ENCODE data around the gene PDHX.
"Not testable (repeated sequence)": the region's sequence is repeated elsewhere in the genome, so short reads cannot be mapped to it uniquely, and the experiment has no call there.

Gene PDHX

GRCh38 chr11:34916015-34916842 lies at the start of gene PDHX, which contains the start of gene APIP:
PDHX (plus strand) TSS chr11:34916618; CDS start chr11:34916656, 38 bp downstream.
APIP (minus strand) TSS chr11:34916379; CDS start chr11:34916284, 95 bp downstream.
- DNase-seq (peak; percentile 91 to 98), ATAC-seq (peak; percentile 93)
- H3K27ac Mint-ChIP-seq, result peak within 1 kb of the TSS; percentile 95 to 99
- H3K4me1 Mint-ChIP-seq, result peaks cover 42% of the 10 kb centered on the region
- peak within 1 kb of the TSS; percentile 87 to 96 for H3K4me3 Mint-ChIP-seq
- peaks cover 0 to 5% of the 10 kb centered on the region in 2 donors for H3K9me3 Mint-ChIP-seq
- no peaks in the 10 kb centered on the region for H3K27me3 Mint-ChIP-seq

GRCh38 chr11:34869425-34869824 lies 47.0 kb upstream of the PDHX start:
- Mint-ChIP-seq H3K4me1 (no peaks in the 10 kb centered on the region), H3K27me3 (no peaks in the 10 kb centered on the region), H3K27ac (no peak overlapping the region), H3K4me3 (no peak overlapping the region), H3K9me3 (no peaks in the 10 kb centered on the region)
- ATAC-seq (no peak), DNase-seq (no peak)

GRCh38 chr11:34870548-34871196 lies 45.7 kb upstream of the PDHX start:
- H3K27me3 Mint-ChIP-seq, result no peaks in the 10 kb centered on the region
- DNase-seq (no peak), ATAC-seq (no peak)
- no peak overlapping the region for H3K27ac Mint-ChIP-seq
- H3K4me1 Mint-ChIP-seq, result no peaks in the 10 kb centered on the region
- H3K9me3 Mint-ChIP-seq, result no peaks in the 10 kb centered on the region
- H3K4me3 Mint-ChIP-seq, result no peak overlapping the region

GRCh38 chr11:34874202-34874601 lies 42.2 kb upstream of the PDHX start:
- ATAC-seq, result peak; percentile 35
- DNase-seq, result no peak
- Mint-ChIP-seq H3K4me1 (no peaks in the 10 kb centered on the region), H3K27ac (no peak overlapping the region), H3K4me3 (no peak overlapping the region), H3K9me3 (no peaks in the 10 kb centered on the region), H3K27me3 (no peaks in the 10 kb centered on the region)

- Mint-ChIP-seq H3K9me3 (no peaks in the 10 kb centered on the region), H3K4me3 (no peak overlapping the region), H3K4me1 (no peaks in the 10 kb centered on the region), H3K27ac (no peak overlapping the region), H3K27me3 (no peaks in the 10 kb centered on the region)
- no peak for ATAC-seq
- no peak for DNase-seq
These were observed 38.9 kb upstream of the PDHX start for GRCh38 chr11:34877375-34877975.

GRCh38 chr11:34881900-34882299 lies 34.5 kb upstream of the PDHX start:
- no peak overlapping the region for H3K4me3 Mint-ChIP-seq
- DNase-seq (no peak), ATAC-seq (no peak)
- no peaks in the 10 kb centered on the region for H3K9me3 Mint-ChIP-seq
- H3K4me1 Mint-ChIP-seq, result no peaks in the 10 kb centered on the region
- no peak overlapping the region for H3K27ac Mint-ChIP-seq
- no peaks in the 10 kb centered on the region for H3K27me3 Mint-ChIP-seq

- Mint-ChIP-seq H3K4me3 (no peak overlapping the region), H3K4me1 (no peaks in the 10 kb centered on the region), H3K9me3 (no peaks in the 10 kb centered on the region), H3K27me3 (no peaks in the 10 kb centered on the region), H3K27ac (no peak overlapping the region)
- ATAC-seq, result no peak
- DNase-seq, result no peak
These were observed 29.8 kb upstream of the PDHX start for GRCh38 chr11:34886609-34887008.

- no peak overlapping the region for H3K4me3 Mint-ChIP-seq
- H3K4me1 Mint-ChIP-seq, result no peaks in the 10 kb centered on the region
- DNase-seq (no peak), ATAC-seq (no peak)
- H3K27ac Mint-ChIP-seq, result no peak overlapping the region
- H3K27me3 Mint-ChIP-seq, result no peaks in the 10 kb centered on the region
- H3K9me3 Mint-ChIP-seq, result no peaks in the 10 kb centered on the region
These were observed 29.2 kb upstream of the PDHX start for GRCh38 chr11:34887260-34887659.

GRCh38 chr11:34890089-34890488 lies 26.3 kb upstream of the PDHX start:
- no peak overlapping the region for H3K4me3 Mint-ChIP-seq
- ATAC-seq (no peak), DNase-seq (no peak)
- no peaks in the 10 kb centered on the region for H3K27me3 Mint-ChIP-seq
- no peak overlapping the region for H3K27ac Mint-ChIP-seq
- no peaks in the 10 kb centered on the region for H3K4me1 Mint-ChIP-seq
- H3K9me3 Mint-ChIP-seq, result no peaks in the 10 kb centered on the region

- Mint-ChIP-seq H3K4me3 (no peak overlapping the region), H3K4me1 (no peaks in the 10 kb centered on the region), H3K9me3 (no peaks in the 10 kb centered on the region), H3K27me3 (no peaks in the 10 kb centered on the region), H3K27ac (no peak overlapping the region)
- ATAC-seq (no peak), DNase-seq (no peak)
These were observed 25.6 kb upstream of the PDHX start for GRCh38 chr11:34890812-34891211.

GRCh38 chr11:34891611-34892010 lies 24.8 kb upstream of the PDHX start:
- H3K4me3 Mint-ChIP-seq, result no peak overlapping the region
- no peaks in the 10 kb centered on the region for H3K4me1 Mint-ChIP-seq
- DNase-seq (no peak), ATAC-seq (no peak)
- H3K27ac Mint-ChIP-seq, result no peak overlapping the region
- H3K27me3 Mint-ChIP-seq, result no peaks in the 10 kb centered on the region
- peaks cover 7% of the 10 kb centered on the region in 2 donors for H3K9me3 Mint-ChIP-seq

- peaks cover 14 to 16% of the 10 kb centered on the region in 2 donors for H3K9me3 Mint-ChIP-seq
- no peak overlapping the region for H3K4me3 Mint-ChIP-seq
- no peak overlapping the region for H3K27ac Mint-ChIP-seq
- no peak for DNase-seq
- ATAC-seq, result no peak
- H3K27me3 Mint-ChIP-seq, result no peaks in the 10 kb centered on the region
- no peaks in the 10 kb centered on the region for H3K4me1 Mint-ChIP-seq
These were observed 23.0 kb upstream of the PDHX start for GRCh38 chr11:34893416-34893815.

GRCh38 chr11:34896191-34896590 lies 20.2 kb upstream of the PDHX start:
- ATAC-seq, H3K27ac Mint-ChIP-seq, DNase-seq, H3K4me1 Mint-ChIP-seq, H3K4me3 Mint-ChIP-seq, H3K27me3 Mint-ChIP-seq: not testable (repeated sequence)
- peaks cover 30 to 42% of the 10 kb centered on the region in 2 donors for H3K9me3 Mint-ChIP-seq

- Mint-ChIP-seq H3K9me3 (peaks cover 30 to 44% of the 10 kb centered on the region in 2 donors), H3K27me3 (no peaks in the 10 kb centered on the region), H3K27ac (no peak overlapping the region), H3K4me3 (no peak overlapping the region), H3K4me1 (no peaks in the 10 kb centered on the region)
- ATAC-seq (no peak), DNase-seq (no peak)
These were observed 19.1 kb upstream of the PDHX start for GRCh38 chr11:34897171-34897870.

- ATAC-seq (no peak), DNase-seq (no peak)
- Mint-ChIP-seq H3K27me3 (no peaks in the 10 kb centered on the region), H3K4me3 (no peak overlapping the region), H3K4me1 (no peaks in the 10 kb centered on the region), H3K9me3 (peaks cover 30 to 44% of the 10 kb centered on the region in 2 donors), H3K27ac (no peak overlapping the region)
These were observed 17.9 kb upstream of the PDHX start for GRCh38 chr11:34898474-34898873.

All from stimulated activated naive CD8-positive, alpha-beta T cell treated with anti-CD3 and anti-CD28 coated beads, Interleukin-15, amount 100 ng/mL, for 72 hours (primary cell).